IMR-90 (cell line): Measurements from ENCODE around the gene TBC1D22A. TPM values are rescaled to one million over a fixed set of nuclear protein-coding genes. Genes with fewer than 3 reads are reported as not detected.
A peak's percentile ranks its signal among the peaks of the same experiment; 100 is the strongest.

Experiments used
- ATAC-seq: fragments of 200-7000 bp; cut with Tn5 transposase; 2 replicates; pipeline ENCODE4 v1.9.1; 2020; ENCODE audit warnings: low read depth, mild to moderate bottlenecking, moderate library complexity
- BruUV-seq: library from RNA; stranded (reverse); fragments of 400-500 nt; replicated peaks from 2 replicates; lab custom pipeline; 2021; lab: Mats Ljungman, UMichigan
- CTCF ChIA-PET: fragments of 300-600 bp; formaldehyde crosslinking; extraction: SDS; loops from one replicate; lab custom pipeline; 2021; ENCODE audit warnings: antibody characterized with exemption; lab: Yijun Ruan, JAX
- POLR2A ChIA-PET: fragments of 300-600 bp; sonication (Branson Sonifier 250); formaldehyde crosslinking; loops from one replicate; lab custom pipeline; 2022; ENCODE audit warnings: antibody characterized with exemption; ENCODE audit not compliant: unreplicated experiment; lab: Charles Lee
- DNase-seq: peaks from one replicate; pipeline ENCODE4 v3.0.0; 2013
- H2AFZ ChIP-seq: replicated peaks from 2 replicates; pipeline ENCODE3; 2013; ENCODE audit warnings: low read length, mild to moderate bottlenecking; ENCODE audit not compliant: poor library complexity
- H2AK5ac ChIP-seq: 2 replicates; pipeline ENCODE4 v1.6.1; 2013; ENCODE audit warnings: low read depth, low read length, inconsistent platforms
- H2AK9ac ChIP-seq: replicated peaks from 2 replicates; pipeline ENCODE3; 2013; ENCODE audit warnings: mild to moderate bottlenecking, low read depth, low read length, moderate library complexity; ENCODE audit not compliant: poor library complexity
- H2BK120ac ChIP-seq: 2 replicates; pipeline ENCODE4 v1.6.1; 2013; ENCODE audit warnings: low read depth, low read length, inconsistent platforms
- H2BK15ac ChIP-seq: 3 replicates; pipeline ENCODE4 v1.6.1; 2013; ENCODE audit warnings: low read depth, low read length, inconsistent platforms
- H2BK20ac ChIP-seq: 2 replicates; pipeline ENCODE4 v1.6.1; 2013; ENCODE audit warnings: low read depth, mild to moderate bottlenecking, inconsistent platforms, low read length, moderate library complexity
- H2BK5ac ChIP-seq: 2 replicates; pipeline ENCODE4 v1.6.1; 2013; ENCODE audit warnings: mild to moderate bottlenecking, low read depth, low read length, inconsistent platforms; ENCODE audit not compliant: poor library complexity, severe bottlenecking
- H3K14ac ChIP-seq: replicated peaks from 2 replicates; pipeline ENCODE4 v1.6.1; 2013; ENCODE audit warnings: low read depth, low read length, inconsistent platforms
- H3K18ac ChIP-seq: 2 replicates; pipeline ENCODE4 v1.6.1; 2013; ENCODE audit warnings: low read depth, low read length, control low read depth
- H3K23ac ChIP-seq: 2 replicates; pipeline ENCODE4 v1.6.1; 2013; ENCODE audit warnings: low read depth, low read length, inconsistent platforms
- H3K27ac ChIP-seq: 2 replicates; pipeline ENCODE4 v1.5.1; 2013; ENCODE audit warnings: mild to moderate bottlenecking, control low read depth, low read length; ENCODE audit not compliant: insufficient read depth
- H3K27me3 ChIP-seq: 2 replicates; pipeline ENCODE4 v1.6.1; 2013; ENCODE audit warnings: low read length; ENCODE audit not compliant: control insufficient read depth, insufficient read depth
- H3K36me3 ChIP-seq: 2 replicates; pipeline ENCODE4 v1.6.1; 2013; ENCODE audit warnings: low read length, mixed read lengths; ENCODE audit not compliant: control insufficient read depth, insufficient read depth
- H3K4ac ChIP-seq: 2 replicates; pipeline ENCODE4 v1.6.1; 2013; ENCODE audit warnings: low read depth, low read length, inconsistent platforms
- H3K4me1 ChIP-seq: 2 replicates; pipeline ENCODE4 v1.6.1; 2013; ENCODE audit warnings: low read length, mixed read lengths; ENCODE audit not compliant: control insufficient read depth, insufficient read depth
- H3K4me2 ChIP-seq: 2 replicates; pipeline ENCODE4 v1.6.1; 2013; ENCODE audit warnings: low read depth, mild to moderate bottlenecking, control low read depth, low read length, moderate library complexity
- H3K4me3 ChIP-seq: 2 replicates; pipeline ENCODE4 v1.5.1; 2013; ENCODE audit warnings: low read depth, mild to moderate bottlenecking, control low read depth, low read length, moderate library complexity; ENCODE audit not compliant: insufficient read depth
- H3K56ac ChIP-seq: 2 replicates; pipeline ENCODE4 v1.6.1; 2013; ENCODE audit warnings: low read length, inconsistent platforms; ENCODE audit not compliant: insufficient read depth; ENCODE audit errors: extremely low read depth
- H3K79me1 ChIP-seq, 2 experiments: 2 replicates each; pipeline ENCODE4 v1.6.1; 2013; ENCODE audit warnings: low read length in 2 of 2, inconsistent platforms in 1 of 2, low read depth in 1 of 2
- H3K9ac ChIP-seq: 2 replicates; pipeline ENCODE4 v1.6.1; 2013; ENCODE audit warnings: low read depth, low read length, control low read depth
- H3K9me1 ChIP-seq: 2 replicates; pipeline ENCODE4 v1.6.1; 2013; ENCODE audit warnings: low read length, inconsistent platforms; ENCODE audit not compliant: insufficient read depth
- H3K9me3 ChIP-seq: 2 replicates; pipeline ENCODE4 v1.6.1; 2013; ENCODE audit warnings: low read length; ENCODE audit not compliant: control insufficient read depth, insufficient read depth
- H4K20me1 ChIP-seq: 2 replicates; pipeline ENCODE4 v1.6.1; 2013; ENCODE audit warnings: low read length, inconsistent platforms; ENCODE audit not compliant: insufficient read depth
- H4K5ac ChIP-seq: 2 replicates; pipeline ENCODE4 v1.6.1; 2013; ENCODE audit warnings: mild to moderate bottlenecking, low read depth, low read length, control low read depth
- H4K8ac ChIP-seq, 2 experiments: 2 replicates each; pipeline ENCODE4 v1.6.1; 2013; ENCODE audit warnings: low read depth in 2 of 2, low read length in 2 of 2, control low read depth in 1 of 2, inconsistent platforms in 1 of 2
- H4K91ac ChIP-seq: 2 replicates; pipeline ENCODE4 v1.6.1; 2013; ENCODE audit warnings: low read depth, low read length, inconsistent platforms; ENCODE audit not compliant: insufficient read depth
- CEBPB ChIP-seq: IDR thresholded peaks from 2 replicates; pipeline ENCODE4 v1.6.1; 2012; ENCODE audit warnings: low read depth, low read length, improper control_type of control experiment
- ELK1 ChIP-seq: fragments of 150-350 bp; IDR thresholded peaks from 2 replicates; pipeline ENCODE4 v1.6.1; 2016; ENCODE audit warnings: low read depth, mild to moderate bottlenecking, low read length, moderate library complexity, borderline replicate concordance
- MAFK ChIP-seq: IDR thresholded peaks from 2 replicates; pipeline ENCODE4 v1.6.1; 2012; ENCODE audit warnings: low read depth, low read length, improper control_type of control experiment
- MAZ ChIP-seq: IDR thresholded peaks from 2 replicates; pipeline ENCODE4 v1.6.1; 2012; ENCODE audit warnings: low read depth, mild to moderate bottlenecking, low read length, improper control_type of control experiment, moderate library complexity, borderline replicate concordance
- MXI1 ChIP-seq: IDR thresholded peaks from 2 replicates; pipeline ENCODE4 v1.6.1; 2012; ENCODE audit warnings: low read depth, mild to moderate bottlenecking, low read length, moderate library complexity, borderline replicate concordance
- NFE2L2 ChIP-seq: fragments of 150-350 bp; IDR thresholded peaks from 2 replicates; pipeline ENCODE4 v1.6.1; 2016; ENCODE audit warnings: low read depth, mild to moderate bottlenecking, low read length
- RAD21 ChIP-seq: IDR thresholded peaks from 2 replicates; pipeline ENCODE4 v1.6.1; 2012; ENCODE audit warnings: low read length, improper control_type of control experiment
- RCOR1 ChIP-seq: IDR thresholded peaks from 2 replicates; pipeline ENCODE4 v1.6.1; 2012; ENCODE audit warnings: mild to moderate bottlenecking, low read length, improper control_type of control experiment; ENCODE audit not compliant: insufficient replicate concordance
- RFX5 ChIP-seq: IDR thresholded peaks from 2 replicates; pipeline ENCODE4 v1.8.0; 2012; ENCODE audit warnings: low read depth, mild to moderate bottlenecking, low read length, moderate library complexity
- SMC3 ChIP-seq: fragments of 150-350 bp; IDR thresholded peaks from 2 replicates; pipeline ENCODE4 v1.6.1; 2016; ENCODE audit warnings: low read depth, mild to moderate bottlenecking, antibody characterized with exemption, low read length, moderate library complexity
- WGBS, 2 experiments: methylation state at CpG; one replicate each; pipeline versions ENCODE4 v1.1.5 to v1.1.7; 2013; ENCODE audit warnings: missing lambda C conversion rate in 2 of 2; ENCODE audit not compliant: insufficient read length in 1 of 2; ENCODE audit errors: extremely low coverage in 2 of 2; 5-methylcytosine and 5-hydroxymethylcytosine counted together
- dilution Hi-C: fragments of 300-500 bp; cut with HindIII; formaldehyde crosslinking; loops from one replicate; pipeline ENCODE4 v1.14.3; 2018; ENCODE audit warnings: low sequenced_read_pairs; ENCODE audit not compliant: unreplicated experiment
- in situ Hi-C: fragments of 300-500 bp; cut with MboI; formaldehyde crosslinking; loops from 3 replicates; pipeline ENCODE4 v1.14.3; 2019; ENCODE audit warnings: low sequenced_read_pairs, inconsistent platforms, mixed read lengths
- intact Hi-C: fragments of 100-400 bp; cut with micrococcal nuclease; formaldehyde crosslinking; loops from 2 replicates; pipeline ENCODE4 v1.10.0; 2022
- polyA plus RNA-seq, 3 experiments: library from polyadenylated mRNA; depleted of rRNA; stranded (reverse); fragments of >200 nt; gene quantifications; 2 replicates each; pipeline ENCODE4 v1.2.3, GENCODE V29; 2012; ENCODE audit warnings: low replicate concordance in 1 of 3
- total RNA-seq: library from RNA; depleted of rRNA; stranded (reverse); fragments of >200 nt; gene quantifications from 2 replicates; pipeline ENCODE4 v1.2.3, GENCODE V29; 2012
- TF ChIP-seq, protein P1 (sequence below): fragments of 150-350 bp; IDR thresholded peaks from 2 replicates; pipeline ENCODE4 v1.6.1; 2017; ENCODE audit warnings: mild to moderate bottlenecking, antibody characterized with exemption, low read length, low read depth
- TF ChIP-seq, protein P2 (sequence below): conservative IDR thresholded peaks from 2 replicates; pipeline ENCODE4 v1.5.1; 2012; ENCODE audit warnings: mild to moderate bottlenecking, low read depth, low read length, improper control_type of control experiment

The TBC1D22A gene
- total and polyA plus RNA-seq, 2 of the 4 experiments (the other 2 are of a cell fraction): 9.0 to 16.7 TPM

GRCh38 chr22:46739094-46739870 is 23.2 kb upstream of the TBC1D22A start:
- ATAC-seq: peak; percentile 33
- no TSS peak for BruUV-seq
- intact Hi-C loops: loop anchor here (5.0 kb wide), 1 partner anchor 1753 kb away; no protein-coding TSS in a partner anchor

More at GRCh38 chr22:46739094-46739870, 23.2 kb upstream of the TBC1D22A start:
- H3K9me1 ChIP-seq: peaks cover 19% of the 10 kb centered on the region
- peak overlapping the region; percentile 47; the same call in 1 of the 2 replicates for H3K56ac ChIP-seq
- H4K91ac ChIP-seq: peak overlapping the region; percentile 64
- ChIA-PET CTCF (interaction anchor here (0.5 to 1.5 kb wide), 2 partner anchors 19 to 1083 kb away, joined by 3 to 6 read pairs; no protein-coding TSS in a partner anchor), POLR2A (interaction anchor here (0.5 kb wide), 1 partner anchor 22 kb away, joined by 3 read pairs; no protein-coding TSS in a partner anchor)
- peak; percentile 72 for DNase-seq
- peak overlapping the region; percentile 93 for H2AK9ac ChIP-seq
- peak overlapping the region; percentile 63 for H3K4me2 ChIP-seq
- H2AFZ ChIP-seq: peak overlapping the region; percentile 90
- H2BK5ac ChIP-seq: peak overlapping the region; percentile 69
- H4K8ac ChIP-seq: peak overlapping the region; percentile 33 to 80; a peak in 3 of 4 replicates
- 0 out of 3 replicates have a peak overlapping the region, but pooled peaks have one; percentile 28 for H2BK15ac ChIP-seq
- H3K4me3 ChIP-seq: peak overlapping the region; percentile 94
- peaks cover 14 to 49% of the 10 kb centered on the region in 2 experiments; a peak in 3 of 4 replicates for H3K79me1 ChIP-seq
- H4K5ac ChIP-seq: peak overlapping the region; percentile 13; the same call in 1 of the 2 replicates
- H3K4me1 ChIP-seq: peaks cover 30% of the 10 kb centered on the region
- no peak for TF ChIP-seq ELK1
- TF ChIP-seq RFX5: no peak
- TF ChIP-seq, protein P1, sequence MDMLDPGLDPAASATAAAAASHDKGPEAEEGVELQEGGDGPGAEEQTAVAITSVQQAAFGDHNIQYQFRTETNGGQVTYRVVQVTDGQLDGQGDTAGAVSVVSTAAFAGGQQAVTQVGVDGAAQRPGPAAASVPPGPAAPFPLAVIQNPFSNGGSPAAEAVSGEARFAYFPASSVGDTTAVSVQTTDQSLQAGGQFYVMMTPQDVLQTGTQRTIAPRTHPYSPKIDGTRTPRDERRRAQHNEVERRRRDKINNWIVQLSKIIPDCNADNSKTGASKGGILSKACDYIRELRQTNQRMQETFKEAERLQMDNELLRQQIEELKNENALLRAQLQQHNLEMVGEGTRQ: peak; percentile 52; the same call in 1 of the 2 replicates
- TF ChIP-seq, protein P2, sequence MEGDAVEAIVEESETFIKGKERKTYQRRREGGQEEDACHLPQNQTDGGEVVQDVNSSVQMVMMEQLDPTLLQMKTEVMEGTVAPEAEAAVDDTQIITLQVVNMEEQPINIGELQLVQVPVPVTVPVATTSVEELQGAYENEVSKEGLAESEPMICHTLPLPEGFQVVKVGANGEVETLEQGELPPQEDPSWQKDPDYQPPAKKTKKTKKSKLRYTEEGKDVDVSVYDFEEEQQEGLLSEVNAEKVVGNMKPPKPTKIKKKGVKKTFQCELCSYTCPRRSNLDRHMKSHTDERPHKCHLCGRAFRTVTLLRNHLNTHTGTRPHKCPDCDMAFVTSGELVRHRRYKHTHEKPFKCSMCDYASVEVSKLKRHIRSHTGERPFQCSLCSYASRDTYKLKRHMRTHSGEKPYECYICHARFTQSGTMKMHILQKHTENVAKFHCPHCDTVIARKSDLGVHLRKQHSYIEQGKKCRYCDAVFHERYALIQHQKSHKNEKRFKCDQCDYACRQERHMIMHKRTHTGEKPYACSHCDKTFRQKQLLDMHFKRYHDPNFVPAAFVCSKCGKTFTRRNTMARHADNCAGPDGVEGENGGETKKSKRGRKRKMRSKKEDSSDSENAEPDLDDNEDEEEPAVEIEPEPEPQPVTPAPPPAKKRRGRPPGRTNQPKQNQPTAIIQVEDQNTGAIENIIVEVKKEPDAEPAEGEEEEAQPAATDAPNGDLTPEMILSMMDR: peak; percentile 43
- TF ChIP-seq MAFK: no peak
- TF ChIP-seq RCOR1: no peak
- no peak for TF ChIP-seq NFE2L2
- peak; percentile 55 for TF ChIP-seq RAD21
- TF ChIP-seq SMC3: peak; percentile 54
- TF ChIP-seq MXI1: peak; percentile 83; the same call in 1 of the 2 replicates
- no peak for TF ChIP-seq CEBPB
- TF ChIP-seq MAZ: no peak
- H3K23ac ChIP-seq: peak overlapping the region; percentile 91
- no peaks in the 10 kb centered on the region for H3K9me3 ChIP-seq
- no peaks in the 10 kb centered on the region for H3K27me3 ChIP-seq
- H2BK20ac ChIP-seq: no peak overlapping the region
- H4K20me1 ChIP-seq: peaks cover 30% of the 10 kb centered on the region
- H3K36me3 ChIP-seq: no peaks in the 10 kb centered on the region
- H2AK5ac ChIP-seq: peak overlapping the region; percentile 95
- peak overlapping the region; percentile 87 for H3K14ac ChIP-seq
- H2BK120ac ChIP-seq: peak overlapping the region; percentile 39
- in situ Hi-C loops: no loop called here
- H3K27ac ChIP-seq: peak overlapping the region; percentile 55
- dilution Hi-C loops: no loop called here
- no peak overlapping the region for H3K18ac ChIP-seq
- H3K4ac ChIP-seq: peak overlapping the region; percentile 88
- peak overlapping the region; percentile 38 for H3K9ac ChIP-seq
- 20% methylated on average over 2 of the region's 20 CpGs; no CpG with 5 or more reads in 1 of the 2 experiments for WGBS, 2 experiments
